GM18526 (cell line): ENCODE measurements around the gene SNIP1.

ENCODE experiments used
- POLR2A ChIP-seq: IDR thresholded peaks from 3 replicates; pipeline ENCODE4 v1.6.1; 2011; ENCODE audit not compliant: insufficient read length; ENCODE audit errors: extremely low read depth

SNIP1 gene

DNA sequence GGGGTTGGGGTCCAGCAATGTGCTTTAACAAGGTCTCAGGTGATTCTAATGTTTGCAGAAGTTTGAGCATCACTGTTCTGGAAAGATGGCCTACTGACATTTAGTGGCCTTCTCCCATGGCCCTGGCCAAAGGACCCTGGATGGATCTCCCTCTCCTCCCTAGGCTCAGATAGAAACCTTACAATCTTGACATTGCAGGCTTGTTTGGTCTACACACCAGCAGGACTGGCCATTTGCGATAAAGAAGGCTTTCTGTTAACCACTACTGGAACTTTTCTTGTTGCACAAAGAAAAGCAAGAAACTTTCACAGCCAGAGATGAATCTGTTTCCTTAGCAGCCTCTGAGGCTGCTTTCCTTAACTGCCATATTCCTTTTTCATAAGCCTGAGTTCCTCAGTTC, 8.9 kb upstream of the SNIP1 start:
- TF ChIP-seq POLR2A, result no peak

DNA sequence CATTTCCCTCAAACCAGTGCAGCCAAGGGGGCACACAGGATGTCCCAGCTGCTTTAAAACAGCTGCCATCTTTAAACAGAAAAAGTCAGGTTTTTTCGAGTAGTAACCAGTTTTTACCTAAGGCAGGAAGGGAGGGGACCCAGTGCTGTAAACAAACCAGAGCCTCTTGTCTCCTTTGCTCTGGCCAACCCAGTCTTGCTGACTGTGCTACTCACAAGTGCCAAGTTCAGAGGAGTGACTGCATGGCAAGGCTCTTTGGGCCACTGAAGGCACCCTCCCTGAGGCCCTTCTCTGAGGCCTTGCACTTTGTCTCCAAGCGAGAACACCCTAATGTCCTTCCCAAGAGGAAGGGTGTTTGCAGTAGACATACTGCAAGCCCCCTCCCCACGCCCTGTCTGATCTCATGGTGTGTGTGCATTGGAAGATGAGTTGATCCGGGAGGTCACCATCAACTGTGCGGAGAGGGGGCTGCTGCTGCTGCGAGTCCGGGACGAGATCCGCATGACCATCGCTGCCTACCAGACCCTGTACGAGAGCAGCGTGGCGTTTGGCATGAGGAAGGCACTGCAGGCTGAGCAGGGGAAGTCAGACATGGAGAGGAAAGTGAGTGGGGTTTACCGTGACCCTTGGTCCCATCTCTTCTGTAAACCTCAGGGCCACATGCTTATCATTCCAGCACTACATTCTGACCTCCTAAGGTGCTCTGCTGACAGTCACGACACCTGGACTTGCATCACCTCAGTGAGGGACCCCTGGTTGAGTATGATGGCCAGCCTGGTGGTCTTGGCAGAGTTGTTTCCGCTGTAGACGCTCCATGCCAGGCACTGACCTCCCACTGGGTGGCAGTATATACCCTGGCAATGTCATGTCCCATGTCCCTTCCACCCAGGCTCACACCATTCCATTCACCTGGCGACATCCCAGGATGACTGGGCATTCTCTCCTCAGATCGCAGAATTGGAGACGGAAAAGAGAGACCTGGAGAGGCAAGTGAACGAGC, 7.3 kb upstream of the SNIP1 start:
- no peak for TF ChIP-seq POLR2A

DNA sequence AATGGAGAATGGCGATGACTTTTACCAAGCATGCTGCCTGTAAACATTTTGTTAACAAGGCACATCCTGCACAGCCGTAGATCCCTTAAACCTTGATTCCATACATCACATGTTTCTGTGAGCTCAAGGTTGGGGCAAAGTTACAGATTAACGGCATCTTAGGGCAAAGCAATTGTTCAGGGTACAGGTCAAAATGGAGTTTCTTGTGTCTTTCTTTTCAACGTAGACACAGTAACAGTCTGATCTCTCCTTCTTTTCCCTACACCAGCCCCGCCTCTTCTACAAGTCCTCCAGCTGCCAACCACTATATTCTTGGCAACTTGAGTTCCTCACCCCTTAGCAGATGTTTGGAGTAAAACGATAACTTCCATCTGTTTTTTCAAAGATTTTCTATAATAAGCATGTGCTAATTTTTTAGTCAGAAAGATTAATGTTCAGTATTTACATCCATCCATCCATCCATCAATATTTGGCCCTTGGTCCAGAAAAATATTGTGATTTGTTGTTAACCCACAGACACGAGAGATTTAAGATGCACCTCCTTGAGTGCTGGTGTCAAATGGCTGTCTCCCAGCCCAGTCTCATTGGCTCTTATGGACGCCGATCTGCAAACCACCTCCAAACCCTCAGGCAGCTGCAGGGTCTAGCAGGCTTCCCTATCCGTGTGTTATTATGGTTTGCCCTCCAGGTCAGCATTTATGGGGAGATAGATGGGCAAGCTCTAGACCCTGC, 6.5 kb upstream of the SNIP1 start:
- TF ChIP-seq POLR2A, result no peak

DNA sequence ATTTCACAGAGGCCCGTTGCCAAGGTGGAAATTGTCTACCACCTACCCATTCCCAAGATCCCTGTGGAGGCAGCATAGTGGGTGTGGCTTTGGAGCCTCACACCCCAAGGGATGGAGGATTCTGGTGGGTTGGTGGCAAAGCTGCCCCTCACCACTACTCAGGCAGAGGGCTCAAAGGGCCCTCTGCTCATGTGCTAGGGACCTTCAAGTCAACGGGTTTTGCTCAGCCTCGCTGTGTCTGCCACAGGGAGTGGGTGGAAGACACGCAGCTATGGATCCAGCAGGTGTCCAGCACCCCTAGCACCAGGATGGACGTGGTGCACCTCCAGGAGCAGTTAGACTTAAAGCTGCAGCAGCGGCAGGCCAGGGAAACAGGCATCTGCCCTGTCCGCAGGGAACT, 5.0 kb upstream of the SNIP1 start:
- TF ChIP-seq POLR2A, result no peak

DNA sequence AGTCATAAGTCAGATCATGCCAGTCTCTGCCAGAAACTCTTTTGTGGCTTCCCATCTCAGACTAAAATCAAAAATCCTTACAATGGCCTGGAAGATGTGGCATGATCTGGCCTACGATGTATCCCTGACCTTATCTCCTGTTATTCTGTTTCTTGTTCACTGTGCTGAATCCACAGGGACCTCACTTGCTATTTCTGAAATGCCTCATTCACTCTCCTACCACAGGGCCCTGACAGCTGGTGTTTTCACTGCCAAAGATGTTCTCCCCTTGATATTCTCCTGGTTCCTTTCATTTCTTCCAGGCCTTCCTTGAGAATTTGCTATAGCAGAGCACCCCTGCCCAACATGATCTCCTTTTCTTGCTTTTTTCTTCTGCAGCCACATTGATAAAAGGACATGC, 4.3 kb upstream of the SNIP1 start:
- TF ChIP-seq POLR2A, result no peak

DNA sequence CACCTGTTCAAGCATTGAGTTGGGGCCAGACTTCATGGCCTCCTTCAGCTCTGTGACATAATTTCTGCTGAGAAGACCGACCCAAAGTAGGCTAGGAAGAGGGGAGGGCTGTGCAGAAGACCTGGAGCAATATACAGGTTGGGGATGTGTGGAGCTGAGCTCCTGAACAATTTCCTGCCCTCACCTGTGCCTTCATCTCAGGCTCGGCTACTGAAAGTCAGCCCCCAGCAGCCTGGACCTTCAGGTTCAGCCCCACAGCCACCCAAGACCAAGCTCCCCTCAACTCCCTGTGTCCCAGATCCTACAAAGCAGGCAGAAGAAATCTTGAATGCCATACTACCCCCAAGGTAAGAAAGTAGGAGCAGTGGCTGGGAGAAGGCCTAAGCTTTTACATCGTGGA, 3.3 kb upstream of the SNIP1 start:
- TF ChIP-seq POLR2A, result no peak

DNA sequence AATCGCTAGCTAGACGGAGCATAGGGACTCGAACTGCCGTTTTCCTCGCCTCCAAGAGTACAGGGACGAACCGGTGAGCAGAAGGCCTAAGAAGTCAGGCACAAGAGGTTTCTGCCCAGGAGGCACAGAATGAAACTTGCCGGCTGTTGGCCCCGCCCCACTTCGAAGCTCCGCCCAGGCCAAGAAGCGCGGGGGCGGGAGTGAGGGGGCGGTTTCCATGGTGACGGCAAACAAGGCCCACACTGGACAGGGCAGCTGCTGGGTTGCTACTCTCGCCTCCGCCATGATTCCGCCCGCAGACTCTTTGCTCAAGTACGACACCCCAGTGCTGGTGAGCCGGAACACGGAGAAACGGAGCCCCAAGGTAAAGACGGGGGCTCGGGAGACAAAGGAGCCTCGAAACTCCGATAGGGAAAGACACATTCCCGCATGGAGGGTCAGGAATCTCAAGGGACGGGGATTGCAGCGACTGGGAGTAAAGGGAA, 2.7 kb upstream of the SNIP1 start, which contains the start of gene DNALI1:
Gene DNALI1, plus strand, starts transcription at position 229 of the 485 bp plus-strand sequence. Its CDS starts 55 bp downstream, at position 284.
- no peak for TF ChIP-seq POLR2A

DNA sequence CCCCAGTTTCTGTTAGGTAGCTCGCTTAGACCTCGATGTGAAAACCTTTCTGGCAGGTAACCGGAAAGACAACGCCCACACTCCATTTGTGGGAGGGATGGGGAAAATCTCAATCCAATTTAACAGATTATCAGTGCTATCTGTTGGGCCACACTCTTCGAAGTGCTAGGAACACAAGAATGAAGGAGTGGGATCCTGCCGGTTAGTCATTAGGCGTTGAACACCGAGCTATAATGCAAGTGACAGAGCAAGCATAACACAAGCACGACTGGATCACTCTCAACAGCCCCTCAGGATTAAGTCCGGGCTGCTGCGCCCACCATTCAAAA, 531 bp downstream of the SNIP1 start:
- TF ChIP-seq POLR2A, result no peak

DNA sequence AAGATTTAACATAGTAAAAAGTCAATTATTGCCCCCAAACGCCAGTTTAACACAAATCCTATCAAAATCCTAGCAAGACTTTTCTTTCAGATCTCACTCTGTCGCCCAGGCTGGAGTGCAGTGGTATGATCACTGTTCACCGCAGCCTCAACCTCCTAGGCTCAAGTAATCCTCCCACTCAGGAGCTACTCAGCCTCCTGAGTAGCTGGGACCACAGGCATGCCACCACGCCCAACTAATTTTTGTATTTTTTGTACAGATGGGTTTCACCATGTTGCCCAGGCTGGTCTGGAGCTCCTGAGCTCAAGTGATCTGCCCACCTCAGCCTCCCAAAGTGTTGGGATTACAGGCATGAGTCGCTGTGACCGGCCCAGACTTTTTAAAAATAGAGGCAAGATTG, 4.8 kb downstream of the SNIP1 start:
- TF ChIP-seq POLR2A, result no peak

DNA sequence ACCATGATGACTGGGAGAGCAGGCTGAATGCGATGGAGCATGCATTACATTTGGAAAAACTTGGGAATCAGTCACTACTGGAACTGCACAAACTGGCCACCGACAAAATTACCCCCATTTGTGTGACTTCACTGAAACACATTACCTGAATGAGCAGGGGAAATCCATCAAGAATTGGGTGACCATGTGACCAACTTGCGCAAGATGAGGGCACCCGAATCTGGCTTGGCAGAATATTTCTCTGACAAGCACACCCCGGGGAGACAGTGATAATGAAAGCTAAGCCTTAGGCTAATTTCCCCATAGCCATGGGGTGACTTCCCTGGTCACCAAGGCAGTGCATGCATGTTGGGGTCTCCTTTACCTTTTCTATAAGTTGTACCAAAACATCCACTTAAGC, 9.1 kb downstream of the SNIP1 start:
- no peak for TF ChIP-seq POLR2A

DNA sequence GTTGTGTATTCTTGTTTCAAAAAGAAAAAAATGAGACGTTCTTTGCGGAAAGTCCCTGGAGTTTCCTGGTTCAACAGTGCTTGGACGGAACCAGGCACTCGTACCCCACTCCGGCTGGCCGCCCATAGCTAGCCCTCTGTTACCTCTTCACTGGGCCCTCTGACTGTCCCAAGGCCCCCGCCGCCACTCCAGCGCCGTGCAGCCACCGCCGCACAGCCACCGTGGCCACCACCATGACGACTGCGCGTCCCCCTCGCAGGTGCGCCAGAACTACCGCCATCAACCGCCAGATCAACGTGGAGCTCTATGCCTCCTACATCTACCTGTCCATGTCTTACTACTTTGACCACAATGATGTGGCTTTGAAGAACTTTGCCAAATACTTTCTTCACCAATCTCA, 9.6 kb downstream of the SNIP1 start:
- no peak for TF ChIP-seq POLR2A

DNA sequence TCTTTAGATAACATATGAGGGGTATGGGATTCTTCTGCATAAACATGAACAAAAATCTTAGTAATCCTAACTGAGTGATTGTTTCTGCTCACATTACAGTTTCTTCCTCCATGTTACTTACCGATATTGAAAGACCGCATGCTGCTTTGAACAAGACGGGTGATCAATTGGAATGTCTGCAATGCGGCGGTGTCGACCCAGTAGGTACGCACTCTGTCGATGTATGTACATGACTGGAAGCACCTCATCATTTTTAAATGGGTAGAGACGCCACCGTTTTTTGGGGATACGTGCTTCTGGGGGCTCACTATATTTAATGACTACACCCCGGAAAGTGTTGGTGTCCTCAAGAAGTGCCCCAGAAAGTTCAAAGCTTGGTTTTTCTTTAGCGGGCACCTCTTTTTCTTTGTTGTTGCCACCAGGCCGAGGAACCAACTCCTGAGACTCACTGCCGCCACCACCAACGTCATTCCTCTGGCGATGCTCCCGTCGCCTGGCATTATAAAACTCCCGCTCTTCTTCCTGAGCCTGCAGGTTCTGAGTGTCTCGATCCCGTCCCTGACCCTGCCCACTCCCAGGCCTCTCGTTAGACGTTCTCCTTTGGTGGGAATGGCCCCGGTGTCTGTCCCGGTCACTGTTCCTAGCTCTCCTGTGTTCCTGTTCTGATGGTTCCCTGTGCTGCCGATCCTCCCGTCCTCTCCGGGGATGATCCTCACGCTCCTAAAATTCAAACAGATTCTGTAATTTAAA, 13.9 kb downstream of the SNIP1 start:
- no peak for TF ChIP-seq POLR2A

DNA sequence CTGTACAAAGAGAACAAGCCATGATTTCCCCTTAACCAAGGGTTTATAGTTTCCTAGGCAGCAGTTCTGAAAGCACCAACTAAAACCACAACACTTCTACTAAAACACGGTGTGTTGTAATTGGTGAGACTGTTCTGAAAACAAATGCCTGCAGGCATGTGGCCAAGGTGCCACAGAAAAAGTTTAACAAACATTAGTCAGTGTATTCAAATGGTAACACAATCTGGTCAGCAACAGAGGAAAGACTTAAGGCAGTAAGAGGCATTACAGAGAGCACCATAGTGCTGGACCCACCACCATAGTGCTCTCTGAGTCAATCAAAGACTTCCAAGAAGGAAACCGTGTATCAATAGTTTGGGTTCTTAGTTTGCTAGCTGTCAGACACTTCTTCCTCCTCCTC, 16.7 kb downstream of the SNIP1 start:
- TF ChIP-seq POLR2A, result no peak

DNA sequence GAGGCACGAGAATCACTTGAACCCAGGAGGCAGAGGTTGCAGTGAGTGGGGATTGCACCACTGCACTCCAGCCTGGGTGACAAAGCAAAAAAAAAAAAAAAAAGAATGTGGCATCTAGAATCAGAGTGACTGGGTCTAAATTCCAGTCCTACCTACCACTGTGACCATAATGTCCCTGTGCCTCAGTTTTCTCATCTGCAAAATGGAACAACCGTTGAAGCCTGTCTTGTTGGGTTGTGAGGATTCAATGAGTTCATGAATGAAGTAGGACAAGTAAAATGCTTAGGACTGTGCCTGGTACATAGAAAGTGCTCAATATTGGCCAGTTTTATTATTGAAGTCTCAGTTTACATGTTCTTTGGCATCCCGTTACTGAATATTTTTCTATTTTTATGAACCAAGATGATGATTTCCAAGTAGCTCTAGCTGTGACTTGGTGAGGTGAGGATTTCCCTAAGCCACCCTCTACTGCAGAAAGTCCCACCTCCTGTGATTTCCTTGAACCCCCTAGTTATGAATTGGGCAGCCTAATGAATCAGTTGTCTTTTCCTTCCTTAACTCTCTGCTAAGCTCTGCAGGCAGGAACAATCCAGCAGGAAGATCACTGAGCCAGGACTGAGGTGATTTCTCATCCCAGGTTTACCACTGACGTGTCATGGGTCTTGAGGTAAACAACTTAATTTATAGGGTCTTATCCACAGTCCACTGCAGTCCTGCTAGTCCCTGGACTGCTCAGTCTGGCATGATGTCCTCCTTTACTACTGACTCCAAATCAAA, 20.6 kb downstream of the SNIP1 start:
- no peak for TF ChIP-seq POLR2A

DNA sequence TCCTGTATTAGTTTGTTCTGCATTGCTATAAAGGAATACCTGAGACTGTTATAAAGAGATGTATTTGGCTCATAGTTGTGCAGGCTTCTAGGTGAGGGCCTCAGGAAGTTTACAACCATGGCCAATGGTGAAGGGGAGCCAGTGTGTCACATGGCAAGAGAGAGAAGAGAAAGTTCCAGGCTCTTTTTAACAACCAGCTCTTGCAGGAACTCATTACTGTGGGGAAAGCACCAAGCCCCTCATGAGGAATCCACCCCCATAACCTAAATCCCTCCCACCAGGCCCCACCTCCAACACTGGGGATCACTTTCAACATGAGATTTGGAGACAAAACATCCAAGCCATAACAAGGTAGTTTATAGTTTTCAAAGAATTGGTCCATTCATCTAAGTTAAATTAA, 34.5 kb downstream of the SNIP1 start:
- no peak for TF ChIP-seq POLR2A
